HL-60 (cell line): ENCODE results near the gene WDR5B.

Source experiments
- DNase-seq, 2 experiments: peaks; one replicate each; pipeline ENCODE4 v3.0.0-alpha.2; 2010 to 2020; ENCODE audit warnings: low read depth in 1 of 2, low spot score in 1 of 2
- H3K27ac ChIP-seq: fragments of 250-450 bp; sonication (Bioruptor Pico); replicated peaks from 2 replicates; pipeline ENCODE4 v1.5.1; 2020; ENCODE audit warnings: mild to moderate bottlenecking, moderate library complexity
- H3K27me3 ChIP-seq: fragments of 250-450 bp; sonication (Bioruptor Pico); 2 replicates; pipeline ENCODE4 v1.5.1; 2021; ENCODE audit warnings: mild to moderate bottlenecking, moderate library complexity; ENCODE audit not compliant: insufficient read depth, poor library complexity, severe bottlenecking
- H3K4me3 ChIP-seq: replicated peaks from 2 replicates; pipeline ENCODE4 v1.5.1; 2011; ENCODE audit warnings: mild to moderate bottlenecking, control low read depth, low read length; ENCODE audit not compliant: insufficient read depth
- GABPA ChIP-seq: IDR thresholded peaks from 2 replicates; pipeline ENCODE4 v1.6.1; 2012; ENCODE audit warnings: low read depth
- POLR2AphosphoS5 ChIP-seq: IDR thresholded peaks from 2 replicates; pipeline ENCODE4 v1.6.1; 2012; ENCODE audit warnings: low read depth
- SPI1 ChIP-seq: IDR thresholded peaks from 2 replicates; pipeline ENCODE4 v1.6.1; 2012; ENCODE audit warnings: low read depth, mild to moderate bottlenecking, borderline replicate concordance
- TF ChIP-seq, protein P1 (sequence below): IDR thresholded peaks from 2 replicates; pipeline ENCODE4 v1.6.1; 2012; ENCODE audit warnings: low read depth; ENCODE audit not compliant: insufficient replicate concordance
- TF ChIP-seq, protein P2 (sequence below): IDR thresholded peaks from one replicate; pipeline ENCODE4 v1.5.1; 2011; ENCODE audit warnings: low read length, control low read depth, inconsistent platforms; ENCODE audit not compliant: insufficient read depth

Gene WDR5B

DNA sequence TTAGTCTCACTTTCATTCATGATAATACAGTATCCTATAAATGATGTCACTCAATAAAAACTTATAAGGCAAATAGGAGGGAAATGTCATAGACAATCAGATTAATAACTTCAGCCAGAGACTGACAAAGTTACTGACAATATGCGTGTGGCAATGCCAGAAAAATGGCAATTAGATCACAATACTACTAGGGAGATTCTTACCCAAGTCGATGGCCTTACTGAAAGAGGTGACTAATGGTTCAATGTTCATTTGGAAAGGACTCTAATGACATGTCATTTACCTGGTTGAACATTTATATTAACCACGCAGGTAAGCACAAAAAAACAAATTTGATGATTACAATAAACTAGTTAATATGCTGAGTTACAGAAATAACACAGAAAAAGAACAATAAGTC lies 45.9 kb upstream of the WDR5B start:
- no peak for DNase-seq
- Histone ChIP-seq H3K27me3 (no peaks in the 10 kb centered on the region), H3K27ac (no peak overlapping the region), H3K4me3 (no peak overlapping the region)
- TF ChIP-seq, protein P1, sequence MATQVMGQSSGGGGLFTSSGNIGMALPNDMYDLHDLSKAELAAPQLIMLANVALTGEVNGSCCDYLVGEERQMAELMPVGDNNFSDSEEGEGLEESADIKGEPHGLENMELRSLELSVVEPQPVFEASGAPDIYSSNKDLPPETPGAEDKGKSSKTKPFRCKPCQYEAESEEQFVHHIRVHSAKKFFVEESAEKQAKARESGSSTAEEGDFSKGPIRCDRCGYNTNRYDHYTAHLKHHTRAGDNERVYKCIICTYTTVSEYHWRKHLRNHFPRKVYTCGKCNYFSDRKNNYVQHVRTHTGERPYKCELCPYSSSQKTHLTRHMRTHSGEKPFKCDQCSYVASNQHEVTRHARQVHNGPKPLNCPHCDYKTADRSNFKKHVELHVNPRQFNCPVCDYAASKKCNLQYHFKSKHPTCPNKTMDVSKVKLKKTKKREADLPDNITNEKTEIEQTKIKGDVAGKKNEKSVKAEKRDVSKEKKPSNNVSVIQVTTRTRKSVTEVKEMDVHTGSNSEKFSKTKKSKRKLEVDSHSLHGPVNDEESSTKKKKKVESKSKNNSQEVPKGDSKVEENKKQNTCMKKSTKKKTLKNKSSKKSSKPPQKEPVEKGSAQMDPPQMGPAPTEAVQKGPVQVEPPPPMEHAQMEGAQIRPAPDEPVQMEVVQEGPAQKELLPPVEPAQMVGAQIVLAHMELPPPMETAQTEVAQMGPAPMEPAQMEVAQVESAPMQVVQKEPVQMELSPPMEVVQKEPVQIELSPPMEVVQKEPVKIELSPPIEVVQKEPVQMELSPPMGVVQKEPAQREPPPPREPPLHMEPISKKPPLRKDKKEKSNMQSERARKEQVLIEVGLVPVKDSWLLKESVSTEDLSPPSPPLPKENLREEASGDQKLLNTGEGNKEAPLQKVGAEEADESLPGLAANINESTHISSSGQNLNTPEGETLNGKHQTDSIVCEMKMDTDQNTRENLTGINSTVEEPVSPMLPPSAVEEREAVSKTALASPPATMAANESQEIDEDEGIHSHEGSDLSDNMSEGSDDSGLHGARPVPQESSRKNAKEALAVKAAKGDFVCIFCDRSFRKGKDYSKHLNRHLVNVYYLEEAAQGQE, result no peak
- TF ChIP-seq GABPA, result no peak
- TF ChIP-seq SPI1, result no peak
- TF ChIP-seq, protein P2, sequence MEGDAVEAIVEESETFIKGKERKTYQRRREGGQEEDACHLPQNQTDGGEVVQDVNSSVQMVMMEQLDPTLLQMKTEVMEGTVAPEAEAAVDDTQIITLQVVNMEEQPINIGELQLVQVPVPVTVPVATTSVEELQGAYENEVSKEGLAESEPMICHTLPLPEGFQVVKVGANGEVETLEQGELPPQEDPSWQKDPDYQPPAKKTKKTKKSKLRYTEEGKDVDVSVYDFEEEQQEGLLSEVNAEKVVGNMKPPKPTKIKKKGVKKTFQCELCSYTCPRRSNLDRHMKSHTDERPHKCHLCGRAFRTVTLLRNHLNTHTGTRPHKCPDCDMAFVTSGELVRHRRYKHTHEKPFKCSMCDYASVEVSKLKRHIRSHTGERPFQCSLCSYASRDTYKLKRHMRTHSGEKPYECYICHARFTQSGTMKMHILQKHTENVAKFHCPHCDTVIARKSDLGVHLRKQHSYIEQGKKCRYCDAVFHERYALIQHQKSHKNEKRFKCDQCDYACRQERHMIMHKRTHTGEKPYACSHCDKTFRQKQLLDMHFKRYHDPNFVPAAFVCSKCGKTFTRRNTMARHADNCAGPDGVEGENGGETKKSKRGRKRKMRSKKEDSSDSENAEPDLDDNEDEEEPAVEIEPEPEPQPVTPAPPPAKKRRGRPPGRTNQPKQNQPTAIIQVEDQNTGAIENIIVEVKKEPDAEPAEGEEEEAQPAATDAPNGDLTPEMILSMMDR, result no peak
- TF ChIP-seq POLR2AphosphoS5, result no peak

DNA sequence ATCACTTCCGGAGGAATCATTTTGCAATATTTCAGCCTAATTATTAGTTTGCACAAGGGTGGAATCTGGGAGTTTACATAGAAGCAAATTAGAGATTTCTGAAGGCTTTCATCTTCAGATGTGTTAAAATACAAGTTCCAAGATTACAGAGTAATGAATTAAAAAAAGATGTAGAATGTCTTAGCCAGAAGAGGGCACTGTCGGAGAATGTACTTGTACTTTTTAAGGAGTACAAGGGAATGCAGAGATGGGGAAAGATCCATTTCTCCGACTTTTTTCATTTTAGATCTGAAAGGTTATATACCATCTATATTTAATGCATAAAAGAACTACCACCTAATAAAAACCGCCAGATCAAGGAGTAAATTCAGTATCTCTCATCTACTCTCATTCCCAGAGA lies 43.1 kb upstream of the WDR5B start:
- TF ChIP-seq GABPA, result no peak
- TF ChIP-seq, protein P2, result no peak
- TF ChIP-seq POLR2AphosphoS5, result no peak
- TF ChIP-seq, protein P1, result no peak
- TF ChIP-seq SPI1, result no peak
- no peak overlapping the region for H3K27ac ChIP-seq
- peak in 1 of 2 experiments; percentile 11 for DNase-seq
- no peak overlapping the region for H3K4me3 ChIP-seq
- H3K27me3 ChIP-seq, result no peaks in the 10 kb centered on the region

DNA sequence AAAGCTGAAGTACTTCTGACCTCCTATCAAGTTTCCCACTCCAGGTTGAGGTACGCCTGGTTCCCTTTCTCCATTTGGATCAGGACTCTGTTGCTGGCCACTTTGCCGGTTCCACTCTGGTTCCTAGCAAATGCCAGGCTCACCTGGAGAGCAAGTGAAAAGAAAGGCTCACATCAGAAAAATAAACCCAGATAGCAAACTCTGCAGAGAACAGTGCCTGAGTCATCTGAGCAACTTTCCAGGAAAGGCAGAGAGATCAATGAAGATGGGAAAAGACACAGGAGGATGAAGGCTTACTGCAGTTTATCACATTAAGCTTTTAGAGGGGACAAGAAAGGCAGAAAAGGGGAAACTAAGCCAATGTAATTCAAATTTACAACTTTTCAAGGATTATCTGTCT lies 41.8 kb upstream of the WDR5B start:
- no peak for DNase-seq
- H3K27me3 ChIP-seq, result no peaks in the 10 kb centered on the region
- no peak overlapping the region for H3K4me3 ChIP-seq
- no peak for TF ChIP-seq GABPA
- TF ChIP-seq POLR2AphosphoS5, result no peak
- TF ChIP-seq SPI1, result no peak
- TF ChIP-seq, protein P1, result no peak
- TF ChIP-seq, protein P2, result no peak
- no peak overlapping the region for H3K27ac ChIP-seq
